Natural killer cell (primary cell): Measurements from ENCODE around the gene CISD3. TPM values are rescaled to one million over a fixed set of nuclear protein-coding genes. Genes with fewer than 3 reads are reported as not detected.

Experiments used
- ATAC-seq, 3 donors: fragments of 150-1000 bp in 2 of 3; fragments of 200-7000 bp in 1 of 3; cut with Tn5 transposase; 1 replicate in 1 of 3; 2 replicates in 2 of 3; pipeline ENCODE4 v1.10.0; 2021; ENCODE audit warnings: mild to moderate bottlenecking in 2 of 3, moderate library complexity in 2 of 3
- DNase-seq, 2 donors: peaks; one replicate each; pipeline versions ENCODE4 v3.0.0 to v3.0.0-alpha.2; 2013 to 2021; ENCODE audit warnings: mixed read lengths in 1 of 2
- H3K27ac ChIP-seq: one replicate; pipeline ENCODE4 v1.5.1; 2013; ENCODE audit warnings: mild to moderate bottlenecking, low read length
- H3K27me3 ChIP-seq: one replicate; pipeline ENCODE4 v1.6.1; 2013; ENCODE audit warnings: low read length; ENCODE audit not compliant: control insufficient read depth, insufficient read depth
- H3K36me3 ChIP-seq: one replicate; pipeline ENCODE4 v1.6.1; 2013; ENCODE audit warnings: low read length; ENCODE audit not compliant: control insufficient read depth, insufficient read depth
- H3K4me1 ChIP-seq: one replicate; pipeline ENCODE4 v1.6.1; 2013; ENCODE audit warnings: low read length; ENCODE audit not compliant: control insufficient read depth, insufficient read depth
- H3K4me3 ChIP-seq: one replicate; pipeline ENCODE4 v1.5.1; 2013; ENCODE audit warnings: low read length
- H3K9me3 ChIP-seq: one replicate; pipeline ENCODE4 v1.6.1; 2013; ENCODE audit warnings: low read length; ENCODE audit not compliant: control insufficient read depth, insufficient read depth
- H3K27ac Mint-ChIP-seq, 2 donors: one replicate each; pipeline ENCODE4 v1.8.0; 2022; ENCODE audit warnings: mild to moderate bottlenecking in 2 of 2, mixed read lengths in 2 of 2, moderate library complexity in 1 of 2
- H3K27me3 Mint-ChIP-seq, 2 donors: one replicate each; pipeline ENCODE4 v1.8.0; 2022; ENCODE audit warnings: low read depth in 2 of 2, mixed read lengths in 2 of 2
- H3K36me3 Mint-ChIP-seq: one replicate; pipeline ENCODE4 v1.8.0; 2022; ENCODE audit warnings: mixed read lengths
- H3K4me1 Mint-ChIP-seq, 2 donors: one replicate each; pipeline ENCODE4 v1.8.0; 2022; ENCODE audit warnings: mixed read lengths in 2 of 2
- H3K4me3 Mint-ChIP-seq: one replicate; pipeline ENCODE4 v1.8.0; 2022; ENCODE audit warnings: mild to moderate bottlenecking, moderate library complexity, mixed read lengths
- H3K9me3 Mint-ChIP-seq, 2 donors: one replicate each; pipeline ENCODE4 v1.8.0; 2022; ENCODE audit warnings: mixed read lengths in 2 of 2
- WGBS: methylation state at CpG from one replicate; pipeline ENCODE4 v1.1.7; 2013; ENCODE audit warnings: missing lambda C conversion rate; ENCODE audit not compliant: insufficient coverage; 5-methylcytosine and 5-hydroxymethylcytosine counted together
- intact Hi-C: fragments of 100-400 bp; cut with micrococcal nuclease; formaldehyde crosslinking; loops from one replicate; pipeline ENCODE4 v1.14.2; 2022
- total RNA-seq, 4 donors: library from RNA; stranded (reverse); fragments of 120-200 nt in 1 of 4; gene quantifications; one replicate each; pipeline versions ENCODE4 v1.2.3 to v1.2.4, GENCODE V29; 2013 to 2022
- TF ChIP-seq, protein P1 (sequence below): fragments of 200-600 bp; IDR thresholded peaks from one replicate; pipeline ENCODE4 v1.8.0; 2022; ENCODE audit warnings: antibody characterized with exemption

The CISD3 gene
- total RNA-seq, 3 donors from 2014 or later (not counting 1 experiment from before 2014, with no cell fraction given): 32.6 to 37.4 (median 33.9) TPM

DNA sequence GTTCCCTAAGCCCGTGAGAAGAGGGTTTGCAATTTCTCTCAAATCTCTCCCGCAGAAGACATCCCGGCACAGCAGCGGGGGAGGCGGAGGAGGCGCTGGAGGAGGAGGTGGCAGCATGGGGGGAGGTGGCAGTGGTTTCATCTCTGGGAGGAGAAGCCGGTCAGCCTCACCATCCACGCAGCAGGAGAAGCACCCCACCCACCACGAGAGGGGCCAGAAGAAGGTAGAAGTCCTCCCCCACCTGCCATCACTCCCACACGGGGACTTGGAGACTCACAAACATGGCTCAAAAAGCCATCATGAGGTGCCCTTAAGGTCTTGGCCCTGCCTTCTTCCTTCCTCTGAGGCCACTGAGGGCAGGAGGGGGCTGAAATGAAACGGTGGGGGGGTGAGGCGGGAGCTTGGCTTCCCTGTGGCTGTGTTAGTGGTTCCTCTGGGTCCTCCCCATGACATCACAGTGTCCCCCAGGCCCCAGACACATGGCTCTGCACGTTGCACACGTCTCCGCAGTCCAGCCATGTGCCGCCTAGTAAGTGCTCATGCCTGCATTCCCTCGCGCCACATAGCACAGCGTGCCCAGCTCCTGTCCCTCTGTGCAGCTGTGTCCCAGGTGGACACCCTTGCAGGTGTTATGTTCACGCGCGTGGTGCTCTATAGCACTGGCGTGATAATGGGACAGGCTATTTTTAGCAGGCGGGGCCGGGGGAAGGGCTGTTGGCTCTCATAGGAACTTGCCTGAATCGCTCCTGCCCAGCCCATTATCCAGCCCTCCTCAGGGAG, 18.2 kb upstream of the CISD3 start:
- H3K27ac Mint-ChIP-seq: peak overlapping the region; percentile 73
- H3K4me3 ChIP-seq: no peak overlapping the region
- H3K27me3 Mint-ChIP-seq: no peaks in the 10 kb centered on the region
- no peaks in the 10 kb centered on the region for H3K27me3 ChIP-seq
- H3K4me1 Mint-ChIP-seq: peaks cover 50 to 68% of the 10 kb centered on the region in 2 donors
- H3K4me1 ChIP-seq: peaks cover 47% of the 10 kb centered on the region
- peaks cover 89% of the 10 kb centered on the region for H3K36me3 ChIP-seq
- no peaks in the 10 kb centered on the region for H3K9me3 ChIP-seq
- TF ChIP-seq, protein P1, sequence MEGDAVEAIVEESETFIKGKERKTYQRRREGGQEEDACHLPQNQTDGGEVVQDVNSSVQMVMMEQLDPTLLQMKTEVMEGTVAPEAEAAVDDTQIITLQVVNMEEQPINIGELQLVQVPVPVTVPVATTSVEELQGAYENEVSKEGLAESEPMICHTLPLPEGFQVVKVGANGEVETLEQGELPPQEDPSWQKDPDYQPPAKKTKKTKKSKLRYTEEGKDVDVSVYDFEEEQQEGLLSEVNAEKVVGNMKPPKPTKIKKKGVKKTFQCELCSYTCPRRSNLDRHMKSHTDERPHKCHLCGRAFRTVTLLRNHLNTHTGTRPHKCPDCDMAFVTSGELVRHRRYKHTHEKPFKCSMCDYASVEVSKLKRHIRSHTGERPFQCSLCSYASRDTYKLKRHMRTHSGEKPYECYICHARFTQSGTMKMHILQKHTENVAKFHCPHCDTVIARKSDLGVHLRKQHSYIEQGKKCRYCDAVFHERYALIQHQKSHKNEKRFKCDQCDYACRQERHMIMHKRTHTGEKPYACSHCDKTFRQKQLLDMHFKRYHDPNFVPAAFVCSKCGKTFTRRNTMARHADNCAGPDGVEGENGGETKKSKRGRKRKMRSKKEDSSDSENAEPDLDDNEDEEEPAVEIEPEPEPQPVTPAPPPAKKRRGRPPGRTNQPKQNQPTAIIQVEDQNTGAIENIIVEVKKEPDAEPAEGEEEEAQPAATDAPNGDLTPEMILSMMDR: no peak
- peak; percentile 45 to 74 (median 73) for ATAC-seq
- H3K4me3 Mint-ChIP-seq: peak overlapping the region; percentile 45
- intact Hi-C loops: no loop called here
- no peak overlapping the region for H3K27ac ChIP-seq
- peaks cover 8% of the 10 kb centered on the region for H3K36me3 Mint-ChIP-seq
- 68% methylated on average over 25 of the region's 26 CpGs for WGBS
- H3K9me3 Mint-ChIP-seq: no peaks in the 10 kb centered on the region
- DNase-seq: no peak

DNA sequence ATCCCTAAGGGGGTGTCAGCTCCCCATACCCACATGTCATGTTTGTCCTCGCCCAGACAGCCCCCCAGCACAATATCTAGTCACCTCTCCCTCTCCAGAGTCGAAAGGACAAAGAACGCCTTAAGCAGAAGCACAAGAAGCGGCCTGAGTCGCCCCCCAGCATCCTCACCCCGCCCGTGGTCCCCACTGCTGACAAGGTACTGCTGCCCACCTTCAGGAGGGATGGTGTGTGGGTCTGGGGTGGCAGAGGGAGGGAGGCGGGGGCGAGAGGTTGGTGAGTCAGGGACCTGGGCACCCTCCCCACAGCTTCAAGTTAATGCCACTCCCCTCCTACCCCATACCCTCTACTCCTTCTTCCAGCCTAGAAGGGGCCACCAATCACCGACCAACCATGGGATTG, 17.5 kb upstream of the CISD3 start:
- Mint-ChIP-seq H3K36me3 (peaks cover 8% of the 10 kb centered on the region), H3K27me3 (no peaks in the 10 kb centered on the region), H3K9me3 (no peaks in the 10 kb centered on the region), H3K4me1 (peaks cover 43 to 64% of the 10 kb centered on the region in 2 donors), H3K27ac (peak overlapping the region; percentile 73), H3K4me3 (no peak overlapping the region)
- H3K27ac ChIP-seq: no peak overlapping the region
- no peaks in the 10 kb centered on the region for H3K27me3 ChIP-seq
- ATAC-seq (no peak), DNase-seq (no peak)
- H3K4me3 ChIP-seq: no peak overlapping the region
- intact Hi-C loops: no loop called here
- 94% methylated on average over 8 of the region's 10 CpGs for WGBS
- no peaks in the 10 kb centered on the region for H3K9me3 ChIP-seq
- H3K36me3 ChIP-seq: peaks cover 93% of the 10 kb centered on the region
- TF ChIP-seq, protein P1: no peak
- peaks cover 41% of the 10 kb centered on the region for H3K4me1 ChIP-seq

DNA sequence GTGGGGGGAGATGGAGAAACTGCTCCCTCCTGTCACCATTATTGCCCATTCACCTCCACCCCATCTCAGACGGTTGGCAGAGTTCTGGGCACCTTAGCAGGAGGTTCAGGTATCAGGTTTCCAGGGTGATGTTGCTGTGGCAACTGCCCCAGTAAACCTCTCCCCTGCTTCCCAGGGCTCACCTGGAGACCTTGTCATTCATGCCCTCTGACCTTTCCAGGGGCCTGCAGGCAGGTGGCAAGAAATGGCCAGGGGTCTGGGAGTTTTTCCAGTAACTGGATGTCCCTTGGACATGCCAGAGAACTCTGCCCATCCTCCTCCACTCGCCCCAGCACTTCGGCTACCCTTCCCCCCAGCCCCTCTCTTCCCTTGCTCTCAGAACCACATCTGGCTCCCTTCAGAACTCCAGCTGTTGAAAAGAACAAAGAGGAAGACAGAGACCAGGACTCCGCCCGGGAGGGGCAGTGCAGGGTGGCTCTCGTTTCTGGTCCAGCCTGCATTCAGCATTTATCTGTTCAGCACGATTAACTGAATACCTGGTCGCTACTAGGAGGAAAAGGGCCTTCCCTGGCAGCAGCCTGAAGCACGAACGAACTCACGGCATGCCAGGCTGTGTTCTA, 16.6 kb upstream of the CISD3 start:
- Histone ChIP-seq H3K27me3 (no peaks in the 10 kb centered on the region), H3K4me3 (no peak overlapping the region), H3K4me1 (peaks cover 35% of the 10 kb centered on the region), H3K36me3 (peaks cover 91% of the 10 kb centered on the region), H3K9me3 (no peaks in the 10 kb centered on the region), H3K27ac (no peak overlapping the region)
- intact Hi-C loops: no loop called here
- TF ChIP-seq, protein P1: no peak
- no peak for ATAC-seq
- Mint-ChIP-seq H3K27ac (peak overlapping the region in 1 of 2 donors; percentile 45), H3K36me3 (peaks cover 8% of the 10 kb centered on the region), H3K27me3 (no peaks in the 10 kb centered on the region), H3K4me3 (no peak overlapping the region), H3K9me3 (no peaks in the 10 kb centered on the region), H3K4me1 (peaks cover 38 to 55% of the 10 kb centered on the region in 2 donors)
- WGBS: 90% methylated on average over 10 of the region's 11 CpGs
- no peak for DNase-seq
